Measurements from ENCODE around the gene ZP1.
A peak's percentile ranks its signal among the peaks of the same experiment; 100 is the strongest.
"Not testable (repeated sequence)": the region's sequence is repeated elsewhere in the genome, so short reads cannot be mapped to it uniquely, and the experiment has no call there.

ZP1 gene, protein sequence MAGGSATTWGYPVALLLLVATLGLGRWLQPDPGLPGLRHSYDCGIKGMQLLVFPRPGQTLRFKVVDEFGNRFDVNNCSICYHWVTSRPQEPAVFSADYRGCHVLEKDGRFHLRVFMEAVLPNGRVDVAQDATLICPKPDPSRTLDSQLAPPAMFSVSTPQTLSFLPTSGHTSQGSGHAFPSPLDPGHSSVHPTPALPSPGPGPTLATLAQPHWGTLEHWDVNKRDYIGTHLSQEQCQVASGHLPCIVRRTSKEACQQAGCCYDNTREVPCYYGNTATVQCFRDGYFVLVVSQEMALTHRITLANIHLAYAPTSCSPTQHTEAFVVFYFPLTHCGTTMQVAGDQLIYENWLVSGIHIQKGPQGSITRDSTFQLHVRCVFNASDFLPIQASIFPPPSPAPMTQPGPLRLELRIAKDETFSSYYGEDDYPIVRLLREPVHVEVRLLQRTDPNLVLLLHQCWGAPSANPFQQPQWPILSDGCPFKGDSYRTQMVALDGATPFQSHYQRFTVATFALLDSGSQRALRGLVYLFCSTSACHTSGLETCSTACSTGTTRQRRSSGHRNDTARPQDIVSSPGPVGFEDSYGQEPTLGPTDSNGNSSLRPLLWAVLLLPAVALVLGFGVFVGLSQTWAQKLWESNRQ

DNA sequence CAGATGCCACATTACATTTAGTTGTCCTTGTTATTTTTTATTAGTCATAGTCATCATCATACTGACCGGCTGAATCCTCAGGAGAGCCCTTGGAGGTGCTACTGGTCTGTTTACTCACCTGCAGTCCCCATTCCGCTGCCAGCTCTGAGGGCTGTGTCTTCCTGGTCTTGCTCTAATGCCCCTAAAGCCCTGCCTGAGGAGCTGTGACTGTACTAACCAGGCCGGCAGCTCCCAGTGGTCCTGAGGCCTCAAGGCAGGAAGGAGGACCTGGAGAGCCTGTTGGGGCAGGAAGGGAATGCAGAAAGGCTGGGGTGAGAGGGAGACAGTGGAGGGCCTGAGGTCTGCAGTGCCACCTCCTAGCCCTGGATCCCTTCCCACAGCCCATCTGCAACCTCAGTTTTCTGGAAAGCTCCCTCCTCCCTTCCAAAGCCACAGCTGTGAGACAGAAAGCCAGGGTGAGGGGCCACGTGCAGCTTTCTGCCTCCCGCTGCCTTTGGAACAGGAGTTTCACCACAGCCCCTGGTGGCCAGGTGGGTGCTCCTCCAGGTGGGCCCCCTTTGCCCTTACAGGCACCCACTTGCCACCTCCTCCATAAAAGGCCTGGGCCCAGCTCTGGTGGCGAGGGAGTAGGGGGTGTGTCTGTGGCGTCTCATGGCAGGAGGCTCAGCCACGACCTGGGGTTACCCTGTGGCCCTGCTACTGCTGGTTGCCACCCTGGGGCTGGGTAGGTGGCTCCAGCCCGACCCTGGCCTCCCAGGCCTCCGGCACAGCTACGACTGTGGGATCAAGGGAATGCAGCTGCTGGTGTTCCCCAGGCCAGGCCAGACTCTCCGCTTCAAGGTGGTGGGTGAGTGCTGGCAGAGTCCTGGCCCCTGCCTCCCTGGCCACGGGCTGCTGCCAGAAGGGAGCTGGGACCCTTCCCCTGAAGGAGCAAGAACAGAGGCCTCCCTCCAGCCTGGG lies at the start of gene ZP1:
TSS of gene ZP1 (plus strand) at position 632 of the 960 bp plus-strand sequence. CDS start at position 652, 20 bp downstream.
- Histone ChIP-seq H3K4me3 (no peak within 1 kb of the TSS), H3K27ac (no peak within 1 kb of the TSS)

DNA sequence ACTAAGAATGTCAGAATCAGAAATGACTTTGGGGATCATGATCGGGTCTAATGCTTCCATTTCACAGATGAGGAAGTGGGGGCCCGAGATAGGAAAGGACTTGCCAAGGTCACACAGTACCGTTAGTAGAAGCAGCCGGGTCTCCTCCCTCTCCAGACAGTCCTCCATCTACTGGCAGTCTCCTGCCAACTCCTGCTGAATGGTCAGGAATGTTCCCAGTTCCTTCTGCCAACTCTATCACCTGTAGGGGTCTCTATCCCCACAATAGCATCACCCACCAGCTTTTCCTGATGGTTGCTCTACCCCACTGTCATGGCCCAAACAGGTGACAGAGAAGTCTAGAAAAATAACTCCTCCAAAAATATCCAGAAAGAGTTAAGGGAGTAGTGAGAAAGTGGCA lies 49.3 kb upstream of the ZP1 start:
- no peak overlapping the region for H3K27ac ChIP-seq
- no peak overlapping the region for H3K4me3 ChIP-seq

DNA sequence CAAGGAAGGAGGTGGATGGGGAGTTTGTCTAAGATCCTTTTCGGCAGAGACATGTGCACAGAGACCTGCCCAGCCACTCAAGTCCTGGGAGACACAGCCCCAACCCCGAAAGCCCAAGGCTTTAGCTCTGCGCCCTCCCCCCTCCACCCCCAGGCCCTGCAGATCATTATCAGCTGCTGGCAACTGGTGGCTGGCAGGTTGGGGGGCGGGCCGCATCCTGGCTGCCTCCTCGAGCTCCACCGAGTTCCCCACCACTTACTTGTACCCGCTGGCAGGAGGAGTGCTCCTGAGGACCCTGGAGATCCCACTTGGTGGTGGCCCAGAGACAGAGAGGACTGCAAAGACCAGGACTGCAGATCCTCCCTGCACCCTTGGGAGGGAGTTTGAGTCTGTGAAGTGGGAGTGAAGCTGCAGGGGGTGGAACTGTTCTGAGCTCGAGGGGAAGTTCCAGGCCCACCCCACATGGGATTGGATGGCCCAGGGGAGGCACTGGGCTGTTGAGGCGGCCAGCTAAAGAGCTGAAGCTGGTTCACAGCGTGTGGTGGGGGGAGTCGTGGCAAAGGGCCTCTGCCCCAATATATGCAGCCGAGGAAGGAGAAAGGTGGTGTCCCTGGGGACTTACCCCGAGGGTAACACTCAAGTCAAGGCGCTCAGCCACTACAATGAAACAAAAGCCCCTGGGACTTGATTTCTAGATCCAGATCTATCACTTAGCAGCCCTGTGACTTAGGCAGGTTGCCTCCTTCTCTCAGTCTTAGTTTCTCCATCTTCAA lies 45.3 kb upstream of the ZP1 start:
- Histone ChIP-seq H3K4me3 (no peak overlapping the region), H3K27ac (no peak overlapping the region)

DNA sequence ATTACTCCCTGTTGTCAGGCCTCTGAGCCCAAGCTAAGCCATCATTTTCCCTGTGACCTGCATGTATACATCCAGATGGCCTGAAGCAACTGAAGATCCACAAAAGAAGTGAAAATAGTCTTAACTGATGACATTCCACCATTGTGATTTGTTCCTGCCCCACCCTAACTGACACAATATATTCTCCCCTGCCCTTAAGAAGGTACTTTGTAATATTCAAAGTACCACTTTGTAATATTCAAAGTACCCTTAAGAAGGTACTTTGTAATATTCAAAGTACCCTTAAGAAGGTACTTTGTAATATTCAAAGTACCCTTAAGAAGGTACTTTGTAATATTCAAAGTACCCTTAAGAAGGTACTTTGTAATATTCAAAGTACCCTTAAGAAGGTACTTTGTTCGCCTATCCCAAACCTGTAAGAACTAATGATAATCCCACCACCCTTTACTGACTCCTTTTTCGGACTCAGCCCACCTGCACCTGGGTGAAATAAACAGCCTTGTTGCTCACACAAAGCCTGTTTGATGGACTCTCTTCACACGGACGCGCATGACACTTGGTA lies 43.5 kb upstream of the ZP1 start:
- H3K4me3 ChIP-seq, H3K27ac ChIP-seq: not testable (repeated sequence)

DNA sequence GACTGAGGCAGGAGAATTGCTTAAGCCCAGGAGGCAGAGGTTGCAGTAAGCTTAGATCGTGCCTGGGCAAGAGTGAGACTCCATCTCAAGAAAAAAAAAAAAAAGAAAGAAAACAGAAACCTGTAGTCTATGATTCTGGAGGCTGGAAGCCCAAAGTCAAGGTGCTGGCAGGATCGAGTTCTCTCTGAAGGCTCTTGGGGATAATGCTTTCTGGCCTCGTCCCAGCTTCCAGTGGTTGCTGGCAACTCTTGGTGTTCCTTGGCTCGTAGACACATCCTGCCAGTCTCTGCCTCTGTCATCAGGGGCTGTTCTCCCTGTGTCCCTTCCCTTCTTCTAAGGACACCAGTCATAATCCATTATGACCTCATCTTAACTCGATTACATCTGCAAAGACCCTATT lies 42.2 kb upstream of the ZP1 start:
- Histone ChIP-seq H3K4me3 (no peak overlapping the region), H3K27ac (no peak overlapping the region)

DNA sequence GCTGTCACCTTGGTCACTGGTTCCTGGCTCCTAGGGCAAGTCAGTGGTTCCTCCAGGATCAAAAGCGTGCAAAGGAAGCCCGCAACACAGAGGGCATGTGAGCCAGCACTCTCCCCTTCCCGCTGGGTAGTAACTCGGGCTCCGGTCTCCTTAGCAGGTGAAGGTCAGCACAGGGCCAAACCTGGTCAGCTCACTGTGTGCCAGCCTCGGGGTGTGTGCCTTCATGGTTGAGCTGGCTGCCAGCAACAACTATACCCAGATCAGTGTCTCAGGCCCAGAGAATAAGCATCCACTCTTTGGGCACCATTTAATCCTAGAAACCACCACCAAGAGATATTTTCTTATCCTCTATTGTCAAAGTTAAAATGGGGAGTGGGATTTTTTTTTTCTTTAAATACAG lies 41.6 kb upstream of the ZP1 start:
- no peak overlapping the region for H3K4me3 ChIP-seq
- H3K27ac ChIP-seq: no peak overlapping the region

DNA sequence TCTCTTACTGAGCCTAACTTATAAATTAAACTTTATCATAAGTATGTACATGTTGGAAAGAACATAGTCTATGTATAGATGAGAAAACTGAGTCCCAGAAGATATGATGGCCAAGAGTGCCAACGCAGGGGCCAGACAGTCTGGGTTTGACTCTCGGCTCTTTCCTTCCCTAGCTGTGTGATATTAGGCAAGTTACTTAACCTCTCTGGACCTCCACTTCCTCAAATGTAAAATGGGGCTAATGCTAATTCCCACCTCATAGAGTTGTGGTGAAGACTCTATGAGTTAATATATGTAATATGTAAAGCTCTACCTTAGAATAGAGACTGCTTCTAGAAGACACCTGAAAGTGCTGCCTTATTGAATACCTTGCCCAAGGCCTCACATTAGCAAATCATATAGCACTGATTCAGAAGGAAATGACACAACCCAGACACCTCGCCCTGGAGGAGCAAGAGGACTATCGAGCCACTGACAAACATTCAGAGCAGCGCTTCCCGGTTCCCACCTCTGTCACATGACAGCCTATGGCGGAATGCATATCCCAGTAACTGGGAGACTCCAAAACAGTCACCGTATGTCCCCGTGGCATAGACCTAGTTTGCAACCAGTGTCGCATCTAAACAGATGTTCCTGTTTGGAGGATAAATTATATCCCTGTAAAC lies 36.7 kb upstream of the ZP1 start:
- H3K4me3 ChIP-seq: no peak overlapping the region
- H3K27ac ChIP-seq: no peak overlapping the region

DNA sequence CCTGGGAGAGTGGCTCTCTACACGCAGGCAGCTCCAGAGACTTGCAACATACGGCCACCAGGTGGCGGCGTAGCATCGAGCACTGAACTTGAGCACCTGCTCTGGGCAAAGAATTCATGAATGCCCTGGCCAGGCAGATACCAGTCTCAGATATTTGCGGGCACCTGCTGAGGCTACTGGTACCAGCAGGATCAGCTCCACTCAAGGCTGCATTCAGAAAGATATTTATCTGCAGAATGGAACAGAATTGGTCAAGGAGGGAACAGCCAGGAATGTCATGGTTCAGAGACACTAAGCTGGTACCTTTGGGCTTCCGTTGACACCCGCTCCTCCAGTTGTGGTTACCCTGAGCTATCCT lies 36.2 kb upstream of the ZP1 start:
- Histone ChIP-seq H3K4me3 (no peak overlapping the region), H3K27ac (no peak overlapping the region)

DNA sequence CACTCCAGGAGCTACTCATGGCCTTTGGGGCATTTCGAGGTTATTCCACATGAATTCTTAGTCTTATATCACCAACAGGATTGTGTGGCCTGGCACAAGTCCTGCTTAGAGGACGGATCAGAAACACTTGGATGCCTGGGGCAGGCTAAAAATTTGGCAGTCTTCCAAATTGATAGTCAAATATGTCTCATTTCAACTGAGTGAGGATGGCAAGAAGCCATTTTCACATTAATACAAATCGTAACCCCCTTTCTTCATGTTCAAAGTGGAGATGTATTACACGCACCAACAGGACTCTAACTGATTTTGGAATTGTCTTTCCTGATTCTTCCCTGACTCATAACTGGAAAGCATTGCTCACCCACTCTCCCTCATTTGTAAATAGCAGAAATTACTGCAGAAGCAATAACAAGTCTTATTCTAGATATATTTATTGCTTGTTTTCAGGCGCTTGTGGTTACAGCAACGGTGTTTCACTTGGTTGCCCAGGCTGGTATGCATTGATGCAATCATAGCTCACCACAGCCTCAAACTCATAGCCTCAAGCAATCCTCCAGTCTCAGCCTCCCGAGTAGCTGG lies 35.8 kb upstream of the ZP1 start:
- no peak overlapping the region for H3K4me3 ChIP-seq
- H3K27ac ChIP-seq: no peak overlapping the region

DNA sequence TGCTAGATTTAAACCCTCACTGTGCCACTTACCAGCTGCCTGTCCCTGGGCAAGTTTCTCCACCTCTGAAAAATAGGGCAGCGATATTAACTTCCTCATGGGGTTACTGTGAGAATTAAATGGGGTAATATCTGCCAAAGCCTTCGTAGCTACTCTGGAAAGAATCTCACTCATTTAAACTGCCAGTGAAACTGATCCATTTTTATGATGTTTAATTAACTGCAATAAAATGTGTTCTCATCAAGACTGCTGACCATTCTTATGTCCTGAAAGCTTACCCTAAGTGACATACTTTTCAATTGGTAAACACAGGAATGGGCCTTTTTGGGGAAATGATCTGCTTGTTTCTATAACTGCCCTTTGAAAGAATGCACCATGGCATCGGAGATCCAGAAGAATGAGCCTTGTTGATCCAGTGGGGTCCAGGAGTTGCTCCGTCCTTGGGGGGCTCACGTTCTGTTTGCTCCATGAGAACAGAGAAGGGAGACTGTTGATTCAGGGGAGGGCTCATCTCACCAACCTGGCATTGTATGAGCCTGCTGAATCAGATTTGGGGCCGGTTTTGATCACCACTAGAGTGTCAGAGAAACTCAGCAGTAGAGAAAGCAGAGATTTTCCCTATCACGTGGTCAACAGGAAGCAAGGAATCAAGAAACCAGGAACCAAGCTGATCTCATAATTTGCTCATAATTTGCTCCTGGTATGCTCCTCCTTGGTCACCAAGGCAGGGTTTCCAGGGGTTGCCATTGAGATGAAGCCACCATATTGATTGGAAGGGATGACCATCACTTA lies 32.4 kb upstream of the ZP1 start:
- Histone ChIP-seq H3K27ac (peak overlapping the region in 1 of 21 experiments; percentile 21), H3K4me3 (no peak overlapping the region)

DNA sequence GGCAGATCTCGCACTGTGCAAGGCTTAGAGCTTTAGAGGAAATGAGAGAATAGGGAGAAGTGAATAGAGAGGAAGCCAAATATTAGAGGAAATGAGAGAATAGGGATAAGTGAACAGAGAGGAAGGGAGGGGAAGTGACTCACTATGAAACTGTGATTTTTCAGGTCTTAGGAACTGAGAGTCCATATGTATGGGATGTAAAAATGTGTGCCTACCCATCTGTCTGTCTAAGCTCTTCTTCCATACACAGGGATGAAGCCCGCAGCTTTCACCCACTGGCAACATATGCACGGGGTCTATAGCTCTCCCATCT lies 31.9 kb upstream of the ZP1 start:
- Histone ChIP-seq H3K27ac (peak overlapping the region in 3 of 21 experiments; percentile 6 to 24 (median 21)), H3K4me3 (no peak overlapping the region)

DNA sequence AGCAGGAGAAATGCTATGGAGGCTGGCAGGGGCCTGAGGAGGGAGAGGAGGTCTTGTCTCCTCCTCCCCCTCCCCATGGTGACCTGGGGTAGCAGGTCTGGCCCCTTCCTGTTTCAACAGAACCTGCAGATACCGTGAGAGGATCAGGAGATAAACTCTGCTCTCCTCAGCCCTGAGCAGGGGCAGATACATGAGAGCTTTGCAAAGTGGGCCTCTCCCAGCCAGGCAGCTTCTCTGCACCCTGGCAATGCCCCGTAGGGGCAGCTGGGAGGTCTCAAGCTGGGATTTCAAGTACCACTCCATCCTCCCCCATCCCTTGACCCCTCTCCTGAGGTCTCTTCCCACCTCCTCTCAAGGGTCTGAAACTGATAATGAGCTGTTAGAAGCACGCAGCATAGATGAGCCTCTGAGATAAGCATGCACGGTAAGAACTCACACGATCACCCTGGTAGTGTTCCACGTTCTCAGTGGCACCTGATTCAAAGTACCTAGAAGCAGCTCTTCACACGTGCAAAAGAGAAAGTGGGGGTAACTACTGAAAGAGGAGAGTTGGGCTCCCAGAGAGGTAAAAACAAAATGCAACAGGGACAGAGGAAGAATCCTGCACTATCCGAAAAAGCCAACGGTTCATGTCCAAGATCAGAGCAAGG lies 30.4 kb upstream of the ZP1 start:
- H3K27ac ChIP-seq: no peak overlapping the region
- no peak overlapping the region for H3K4me3 ChIP-seq

DNA sequence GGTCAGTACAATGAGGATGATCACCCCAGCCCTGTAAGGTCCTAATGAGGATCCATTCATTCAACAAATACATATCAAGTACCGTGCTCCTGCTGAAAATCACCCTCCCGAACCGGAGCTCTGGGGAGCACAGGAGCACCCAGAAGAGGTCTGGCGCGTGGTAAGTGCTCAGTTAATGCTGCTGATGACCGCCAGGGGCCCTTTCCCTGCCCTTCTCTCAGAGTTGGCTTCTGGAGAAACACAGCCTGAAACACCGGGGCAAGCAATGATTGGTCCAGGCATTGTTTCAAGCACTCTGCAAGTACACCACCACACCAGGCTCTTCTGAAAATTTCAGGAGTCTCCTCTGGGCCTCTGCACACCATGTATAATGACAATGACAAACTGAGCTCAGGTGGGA lies 29.2 kb upstream of the ZP1 start:
- no peak overlapping the region for H3K4me3 ChIP-seq
- H3K27ac ChIP-seq: no peak overlapping the region

DNA sequence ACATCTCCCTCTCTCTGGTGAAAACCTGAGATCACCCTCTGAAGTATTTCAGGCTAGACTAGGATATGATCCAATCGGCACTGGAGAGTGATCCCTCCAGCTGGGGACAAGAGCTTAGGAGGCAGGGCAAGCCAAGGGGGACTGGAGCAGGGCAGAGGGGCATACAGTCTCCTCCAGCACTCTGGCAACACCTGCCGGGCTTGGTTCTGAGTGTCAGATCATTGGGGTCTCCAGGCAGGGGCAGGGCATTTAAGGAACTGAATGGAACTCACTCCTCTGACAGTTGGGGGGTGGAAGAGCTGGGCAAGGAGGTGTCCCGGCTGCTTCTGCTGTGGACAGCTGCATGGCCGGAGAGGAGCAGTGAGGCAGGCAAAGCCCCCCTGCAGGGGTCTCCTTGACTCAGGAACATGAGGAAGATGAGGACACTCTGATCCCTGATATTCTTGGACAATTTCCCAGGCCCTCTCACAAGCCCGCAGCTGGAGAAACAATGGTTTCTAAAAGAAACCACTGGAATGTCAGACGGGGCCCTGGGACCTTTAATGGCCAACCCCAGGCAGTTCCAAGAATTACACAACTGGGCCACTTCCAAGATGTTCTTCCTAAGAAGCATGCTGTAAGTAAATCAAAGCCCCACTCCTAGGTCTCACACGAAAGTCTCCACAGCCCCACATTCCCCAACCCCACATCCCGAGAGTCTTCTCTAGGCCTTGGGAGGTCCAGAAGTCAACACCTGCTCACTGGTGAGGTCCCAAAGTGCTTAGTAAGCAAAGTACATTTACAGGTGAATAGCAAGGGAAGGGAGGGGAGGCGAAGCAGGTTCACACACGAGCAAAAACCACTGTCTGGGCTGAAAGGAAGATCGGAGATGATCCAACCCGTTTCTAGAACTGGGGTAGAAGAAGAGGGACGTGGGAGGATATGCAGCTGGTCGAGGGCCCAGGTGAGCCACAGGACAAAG lies 26.6 kb upstream of the ZP1 start:
- Histone ChIP-seq H3K4me3 (peak overlapping the region in 1 of 7 experiments; percentile 54), H3K27ac (peak overlapping the region in 20 of 21 experiments; percentile 41 to 91 (median 80))

DNA sequence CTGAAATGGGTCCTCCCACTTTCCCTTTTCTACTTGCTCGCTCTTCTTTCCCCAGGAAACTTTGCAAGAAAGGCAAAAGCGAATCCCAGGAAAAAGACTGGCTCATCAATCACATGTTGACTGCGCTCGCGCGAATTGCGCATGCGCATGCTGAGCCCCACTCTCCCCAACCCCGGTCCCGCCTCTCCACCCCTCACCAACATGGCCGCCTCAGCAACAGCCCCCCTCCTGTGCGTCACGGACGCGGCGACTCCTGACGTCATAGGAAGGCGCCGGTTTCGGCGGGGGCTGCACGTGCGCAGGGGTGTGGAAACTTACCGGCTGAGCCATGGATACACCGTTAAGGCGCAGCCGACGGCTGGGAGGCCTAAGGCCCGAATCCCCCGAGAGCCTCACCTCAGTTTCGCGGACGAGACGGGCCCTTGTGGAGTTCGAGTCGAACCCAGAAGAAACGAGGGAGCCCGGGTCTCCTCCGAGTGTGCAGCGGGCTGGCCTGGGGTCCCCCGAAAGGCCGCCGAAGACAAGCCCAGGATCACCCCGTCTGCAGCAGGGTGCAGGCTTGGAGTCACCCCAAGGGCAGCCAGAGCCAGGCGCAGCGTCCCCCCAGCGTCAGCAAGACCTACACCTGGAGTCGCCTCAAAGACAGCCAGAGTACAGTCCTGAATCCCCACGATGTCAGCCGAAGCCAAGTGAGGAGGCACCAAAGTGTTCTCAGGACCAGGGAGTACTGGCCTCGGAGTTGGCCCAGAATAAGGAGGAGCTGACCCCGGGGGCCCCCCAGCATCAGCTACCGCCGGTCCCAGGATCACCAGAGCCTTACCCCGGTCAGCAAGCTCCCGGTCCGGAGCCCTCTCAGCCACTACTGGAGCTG lies 25.3 kb upstream of the ZP1 start, which contains the start of gene CCDC86:
TSS of gene CCDC86 (plus strand) at position 317 of the 871 bp plus-strand sequence. CDS start at position 329, 12 bp downstream.
- Histone ChIP-seq H3K27ac (peak within 1 kb of the TSS in 20 of 21 experiments; percentile 63 to 91 (median 82)), H3K4me3 (peak within 1 kb of the TSS; percentile 54 to 91 (median 76))

Measured in skin epidermis (tissue), 12 donors.